ENCODE results near the gene CNTNAP2. TPM values are rescaled to one million over a fixed set of nuclear protein-coding genes. Genes with fewer than 3 reads are reported as not detected.

Gene CNTNAP2
- total RNA-seq, 4 donors from 2014 or later = not detected

- H3K4me3 ChIP-seq = no peak overlapping the region
- H3K4me1 ChIP-seq = no peaks in the 10 kb centered on the region
- TF ChIP-seq CTCF (IDR thresholded peaks at IDR 0.05 in 4 of 5, conservative IDR thresholded peaks at IDR 0.05 in 1 of 5) = no peak
- TF ChIP-seq POLR2A (IDR thresholded peaks at IDR 0.05) = no peak
- intact Hi-C loops (cut with DNase I; ENCODE audit: low total_unique reads) (no loop called here), in situ Hi-C loops (cut with MboI; ENCODE audit: low sequenced_read_pairs in 4 of 4) (no loop called here)
- no peaks in the 10 kb centered on the region for H3K27me3 ChIP-seq
- H3K27ac ChIP-seq = no peak overlapping the region
- DNase-seq = no peak
- ATAC-seq = no peak
- H3K9me3 ChIP-seq = no peaks in the 10 kb centered on the region
- no peaks in the 10 kb centered on the region for H3K36me3 ChIP-seq
These were observed 19.8 kb downstream of the CNTNAP2 start for GRCh38 chr7:146136357-146136875.

- no peaks in the 10 kb centered on the region for H3K36me3 ChIP-seq
- intact Hi-C loops (cut with DNase I; ENCODE audit: low total_unique reads) = no loop called here
- TF ChIP-seq POLR2A (IDR thresholded peaks at IDR 0.05) (no peak), CTCF (IDR thresholded peaks at IDR 0.05 in 4 of 5, conservative IDR thresholded peaks at IDR 0.05 in 1 of 5) (no peak)
- H3K4me1 ChIP-seq = no peaks in the 10 kb centered on the region
- no peaks in the 10 kb centered on the region for H3K27me3 ChIP-seq
- H3K4me3 ChIP-seq = no peak overlapping the region
- ATAC-seq (no peak), DNase-seq (no peak)
- no peak overlapping the region for H3K27ac ChIP-seq
- no peaks in the 10 kb centered on the region for H3K9me3 ChIP-seq
- in situ Hi-C loops (cut with MboI; ENCODE audit: low sequenced_read_pairs in 4 of 4) = no loop called here
These were observed 22.3 kb downstream of the CNTNAP2 start for GRCh38 chr7:146138926-146139325.

GRCh38 chr7:146146831-146147486, 30.4 kb downstream of the CNTNAP2 start:
- H3K27ac ChIP-seq = no peak overlapping the region
- in situ Hi-C loops (cut with MboI; ENCODE audit: low sequenced_read_pairs in 4 of 4) = no loop called here
- no peak for DNase-seq
- H3K36me3 ChIP-seq = no peaks in the 10 kb centered on the region
- intact Hi-C loops (cut with DNase I; ENCODE audit: low total_unique reads) = no loop called here
- no peak for ATAC-seq
- no peaks in the 10 kb centered on the region for H3K27me3 ChIP-seq
- H3K9me3 ChIP-seq = peaks cover 0 to 3% (median 0%) of the 10 kb centered on the region in 3 donors
- H3K4me1 ChIP-seq = no peaks in the 10 kb centered on the region
- TF ChIP-seq POLR2A (IDR thresholded peaks at IDR 0.05) = no peak
- H3K4me3 ChIP-seq = no peak overlapping the region

GRCh38 chr7:146150153-146150552, 33.6 kb downstream of the CNTNAP2 start:
- peaks cover 0 to 3% (median 0%) of the 10 kb centered on the region in 3 donors for H3K9me3 ChIP-seq
- no peaks in the 10 kb centered on the region for H3K4me1 ChIP-seq
- in situ Hi-C loops (cut with MboI; ENCODE audit: low sequenced_read_pairs in 4 of 4) = no loop called here
- no peak for DNase-seq
- intact Hi-C loops (cut with DNase I; ENCODE audit: low total_unique reads) = no loop called here
- H3K27me3 ChIP-seq = no peaks in the 10 kb centered on the region
- no peak for ATAC-seq
- H3K27ac ChIP-seq = no peak overlapping the region
- H3K4me3 ChIP-seq = no peak overlapping the region
- no peak for TF ChIP-seq POLR2A (IDR thresholded peaks at IDR 0.05)
- no peak for TF ChIP-seq CTCF (IDR thresholded peaks at IDR 0.05 in 4 of 5, conservative IDR thresholded peaks at IDR 0.05 in 1 of 5)
- H3K36me3 ChIP-seq = no peaks in the 10 kb centered on the region

GRCh38 chr7:146172112-146172511, 55.5 kb downstream of the CNTNAP2 start:
- TF ChIP-seq CTCF (IDR thresholded peaks at IDR 0.05 in 4 of 5, conservative IDR thresholded peaks at IDR 0.05 in 1 of 5) (no peak), POLR2A (IDR thresholded peaks at IDR 0.05) (no peak)
- no peak overlapping the region for H3K4me3 ChIP-seq
- no peaks in the 10 kb centered on the region for H3K4me1 ChIP-seq
- no peak for ATAC-seq
- no peaks in the 10 kb centered on the region for H3K36me3 ChIP-seq
- no peak overlapping the region for H3K27ac ChIP-seq
- no peaks in the 10 kb centered on the region for H3K27me3 ChIP-seq
- no peaks in the 10 kb centered on the region for H3K9me3 ChIP-seq
- intact Hi-C loops (cut with DNase I; ENCODE audit: low total_unique reads) = no loop called here
- no peak for DNase-seq
- in situ Hi-C loops (cut with MboI; ENCODE audit: low sequenced_read_pairs in 4 of 4) = no loop called here

Data from gastrocnemius medialis (tissue), 4 donors.